Lung microvascular endothelial cell (primary cell): ENCODE data around the gene WDR45B. TPM values are rescaled to one million over a fixed set of nuclear protein-coding genes. Genes with fewer than 3 reads are reported as not detected.
"Not testable (repeated sequence)": the region's sequence is repeated elsewhere in the genome, so short reads cannot be mapped to it uniquely, and the experiment has no call there.

Experiments used
- DNase-seq, 2 donors: peaks; one replicate each; pipeline versions ENCODE4 v3.0.0 to v3.0.0-alpha.2; 2010; ENCODE audit warnings: low read depth in 2 of 2
- total RNA-seq: library from RNA; depleted of rRNA; stranded (reverse); fragments of >200 nt; gene quantifications from 2 replicates; pipeline ENCODE4 v1.2.1, GENCODE V29; 2014

The WDR45B gene
- total RNA-seq, 1 donor from 2014 or later: 69.8 TPM

- no peak for DNase-seq
These were observed 10.1 kb upstream of the WDR45B start for GRCh38 chr17:82658331-82658730.

- DNase-seq: no peak
These were observed 9.7 kb upstream of the WDR45B start for GRCh38 chr17:82657926-82658325.

- no peak for DNase-seq
These were observed 8.0 kb upstream of the WDR45B start for GRCh38 chr17:82656266-82656665.

GRCh38 chr17:82655523-82655922 lies 7.3 kb upstream of the WDR45B start:
- DNase-seq: no peak

- DNase-seq: peak in 1 of 2 donors; percentile 42
These were observed 6.8 kb upstream of the WDR45B start for GRCh38 chr17:82655038-82655479.

- not testable (repeated sequence) for DNase-seq
These were observed 6.4 kb upstream of the WDR45B start for GRCh38 chr17:82654611-82655010.

- no peak for DNase-seq
These were observed 5.6 kb upstream of the WDR45B start for GRCh38 chr17:82653651-82654528.

GRCh38 chr17:82650723-82651122 lies 2.5 kb upstream of the WDR45B start:
- no peak for DNase-seq

- DNase-seq: no peak
These were observed 1.4 kb upstream of the WDR45B start for GRCh38 chr17:82649501-82650261.

- no peak for DNase-seq
These were observed 593 bp upstream of the WDR45B start for GRCh38 chr17:82648742-82649331.

GRCh38 chr17:82647593-82648164 lies 565 bp downstream of the WDR45B start:
- peak; percentile 20 to 39 for DNase-seq

- no peak for DNase-seq
These were observed 2.7 kb downstream of the WDR45B start for GRCh38 chr17:82645516-82645915.

GRCh38 chr17:82644148-82644547 lies 4.1 kb downstream of the WDR45B start:
- no peak for DNase-seq

- DNase-seq: no peak
These were observed 6.2 kb downstream of the WDR45B start for GRCh38 chr17:82642022-82642421.

GRCh38 chr17:82640036-82640435 lies 8.2 kb downstream of the WDR45B start:
- no peak for DNase-seq

GRCh38 chr17:82639628-82640027 lies 8.6 kb downstream of the WDR45B start:
- no peak for DNase-seq

- DNase-seq: no peak
These were observed 10.0 kb downstream of the WDR45B start for GRCh38 chr17:82638183-82638773.

- peak in 1 of 2 donors; percentile 19 for DNase-seq
These were observed 11.3 kb downstream of the WDR45B start for GRCh38 chr17:82636626-82637598.

- no peak for DNase-seq
These were observed 14.9 kb downstream of the WDR45B start for GRCh38 chr17:82633343-82633742.

GRCh38 chr17:82632451-82632850 lies 15.8 kb downstream of the WDR45B start:
- DNase-seq: no peak
